Astrocyte (in vitro differentiated cells and primary cell): ENCODE data around the gene TMED5. TPM values are rescaled to one million over a fixed set of nuclear protein-coding genes. Genes with fewer than 3 reads are reported as not detected.
"Not testable (repeated sequence)": the region's sequence is repeated elsewhere in the genome, so short reads cannot be mapped to it uniquely, and the experiment has no call there.

Experiments
- DNase-seq: peaks from one replicate; pipeline ENCODE4 v3.0.0-alpha.2; 2010; ENCODE audit warnings: low read depth
- FAIRE-seq: peaks from 2 replicates; lab custom pipeline; 2011; peaks lifted over from hg19 to GRCh38; lab: Jason Lieb, UNC
- H2AFZ ChIP-seq: 2 replicates; pipeline ENCODE4 v1.6.0; 2012; ENCODE audit warnings: low read depth, low read length, inconsistent platforms
- H3K27ac ChIP-seq: 2 replicates; pipeline ENCODE4 v1.5.1; 2011; ENCODE audit warnings: low read depth, low read length, inconsistent platforms
- H3K27me3 ChIP-seq: 2 replicates; pipeline ENCODE4 v1.6.0; 2011; ENCODE audit warnings: low read length, inconsistent platforms; ENCODE audit not compliant: insufficient read depth
- H3K36me3 ChIP-seq: 2 replicates; pipeline ENCODE4 v1.5.1; 2011; ENCODE audit warnings: low read length, inconsistent platforms; ENCODE audit not compliant: insufficient read depth
- H3K4me1 ChIP-seq: 2 replicates; pipeline ENCODE4 v1.5.1; 2011; ENCODE audit warnings: low read length, inconsistent platforms; ENCODE audit not compliant: insufficient read depth
- H3K4me2 ChIP-seq: 2 replicates; pipeline ENCODE4 v1.6.0; 2012; ENCODE audit warnings: low read length, inconsistent platforms
- H3K4me3 ChIP-seq: 2 replicates; pipeline ENCODE4 v1.5.1; 2011; ENCODE audit warnings: low read depth, mild to moderate bottlenecking, low read length, inconsistent platforms; ENCODE audit not compliant: insufficient read depth
- H3K79me2 ChIP-seq: 2 replicates; pipeline ENCODE4 v1.6.0; 2012; ENCODE audit warnings: mild to moderate bottlenecking, low read length, inconsistent platforms; ENCODE audit not compliant: insufficient read depth
- H3K9ac ChIP-seq: 2 replicates; pipeline ENCODE4 v1.6.0; 2012; ENCODE audit warnings: mild to moderate bottlenecking, low read length, inconsistent platforms
- H3K9me3 ChIP-seq: 2 replicates; pipeline ENCODE4 v1.5.1; 2012; ENCODE audit warnings: low read depth, mild to moderate bottlenecking, low read length, inconsistent platforms; ENCODE audit not compliant: insufficient read depth
- H4K20me1 ChIP-seq: 2 replicates; pipeline ENCODE4 v1.6.0; 2012; ENCODE audit warnings: low read length, inconsistent platforms; ENCODE audit not compliant: insufficient read depth
- H3K27ac Mint-ChIP-seq: one replicate; pipeline ENCODE4 v1.8.0; 2021; ENCODE audit warnings: mild to moderate bottlenecking, mixed read lengths; ENCODE audit not compliant: unreplicated experiment
- H3K27me3 Mint-ChIP-seq: one replicate; pipeline ENCODE4 v1.8.0; 2021; ENCODE audit warnings: low read depth, mixed read lengths; ENCODE audit not compliant: unreplicated experiment
- H3K36me3 Mint-ChIP-seq: one replicate; pipeline ENCODE4 v1.8.0; 2021; ENCODE audit warnings: low read depth, mixed read lengths; ENCODE audit not compliant: unreplicated experiment
- H3K4me1 Mint-ChIP-seq: one replicate; pipeline ENCODE4 v1.8.0; 2021; ENCODE audit warnings: low read depth, mixed read lengths; ENCODE audit not compliant: unreplicated experiment
- H3K4me3 Mint-ChIP-seq: one replicate; pipeline ENCODE4 v1.8.0; 2021; ENCODE audit warnings: mild to moderate bottlenecking, moderate library complexity, mixed read lengths; ENCODE audit not compliant: unreplicated experiment
- H3K9me3 Mint-ChIP-seq: one replicate; pipeline ENCODE4 v1.8.0; 2021; ENCODE audit warnings: mild to moderate bottlenecking, mixed read lengths; ENCODE audit not compliant: unreplicated experiment
- CTCF ChIP-seq: IDR thresholded peaks from 2 replicates; pipeline ENCODE4 v1.5.1; 2011; ENCODE audit warnings: low read depth, mild to moderate bottlenecking, inconsistent platforms, low read length, moderate library complexity; ENCODE audit not compliant: insufficient read depth
- EZH2 ChIP-seq: IDR thresholded peaks from 2 replicates; pipeline ENCODE4 v1.6.1; 2012; ENCODE audit warnings: mild to moderate bottlenecking, low read length, inconsistent platforms; ENCODE audit not compliant: insufficient read depth
- total RNA-seq: library from RNA; stranded (reverse); gene quantifications from 2 replicates; pipeline ENCODE4 v1.2.1, GENCODE V29; 2021

The TMED5 gene
- total RNA-seq, 1 donor from 2014 or later, result 105 TPM

- Histone ChIP-seq H3K79me2 (peaks cover 98% of the 10 kb centered on the region), H3K4me1 (no peaks in the 10 kb centered on the region)
- peaks cover 3% of the 10 kb centered on the region for H3K9me3 Mint-ChIP-seq
Observed at GRCh38 chr1:93167006-93167405, 13.2 kb downstream of the TMED5 start.

GRCh38 chr1:93165895-93166294 lies 14.3 kb downstream of the TMED5 start:
- not testable (repeated sequence) for H3K27ac ChIP-seq, H3K9me3 ChIP-seq, H3K27me3 ChIP-seq, DNase-seq, H3K4me3 Mint-ChIP-seq, H3K27me3 Mint-ChIP-seq, H3K4me1 Mint-ChIP-seq, H3K27ac Mint-ChIP-seq, H3K9ac ChIP-seq, H3K4me2 ChIP-seq, H3K36me3 ChIP-seq, FAIRE-seq, H3K9me3 Mint-ChIP-seq, H2AFZ ChIP-seq, H3K4me3 ChIP-seq, H3K4me1 ChIP-seq
- peaks cover 14% of the 10 kb centered on the region for H3K36me3 Mint-ChIP-seq
- Histone ChIP-seq H4K20me1 (peaks cover 65% of the 10 kb centered on the region), H3K79me2 (peaks cover 98% of the 10 kb centered on the region)

More at GRCh38 chr1:93167006-93167405, 13.2 kb downstream of the TMED5 start:
- FAIRE-seq (no peak), DNase-seq (no peak)
- H3K27me3 Mint-ChIP-seq, result no peaks in the 10 kb centered on the region
- H3K4me1 Mint-ChIP-seq, result peaks cover 14% of the 10 kb centered on the region
- no peaks in the 10 kb centered on the region for H3K36me3 ChIP-seq
- H3K27ac ChIP-seq, result no peak overlapping the region
- no peak overlapping the region for H3K4me3 ChIP-seq
- no peak overlapping the region for H3K9ac ChIP-seq
- H3K27ac Mint-ChIP-seq, result no peak overlapping the region
- no peak overlapping the region for H2AFZ ChIP-seq
- peaks cover 66% of the 10 kb centered on the region for H4K20me1 ChIP-seq
- no peaks in the 10 kb centered on the region for H3K9me3 ChIP-seq
- no peak overlapping the region for H3K4me3 Mint-ChIP-seq
- peaks cover 14% of the 10 kb centered on the region for H3K36me3 Mint-ChIP-seq
- no peak overlapping the region for H3K4me2 ChIP-seq
- no peak for TF ChIP-seq EZH2
- no peak for TF ChIP-seq CTCF
- no peaks in the 10 kb centered on the region for H3K27me3 ChIP-seq

- DNase-seq (no peak), FAIRE-seq (no peak)
- Histone ChIP-seq H4K20me1 (peaks cover 64% of the 10 kb centered on the region), H3K9ac (no peak overlapping the region), H3K4me2 (no peak overlapping the region), H2AFZ (no peak overlapping the region), H3K27ac (no peak overlapping the region), H3K9me3 (no peaks in the 10 kb centered on the region), H3K4me3 (no peak overlapping the region), H3K27me3 (no peaks in the 10 kb centered on the region), H3K79me2 (peaks cover 95% of the 10 kb centered on the region), H3K4me1 (no peaks in the 10 kb centered on the region), H3K36me3 (no peaks in the 10 kb centered on the region)
- no peak for TF ChIP-seq EZH2
- TF ChIP-seq CTCF, result no peak
- H3K4me3 Mint-ChIP-seq, result no peak overlapping the region
- peaks cover 3% of the 10 kb centered on the region for H3K9me3 Mint-ChIP-seq
- H3K4me1 Mint-ChIP-seq, result peaks cover 2% of the 10 kb centered on the region
- peaks cover 16% of the 10 kb centered on the region for H3K36me3 Mint-ChIP-seq
- no peak overlapping the region for H3K27ac Mint-ChIP-seq
- no peaks in the 10 kb centered on the region for H3K27me3 Mint-ChIP-seq
Observed at GRCh38 chr1:93164816-93165215, 15.4 kb downstream of the TMED5 start.

- not testable (repeated sequence) for H3K27me3 Mint-ChIP-seq, H3K9ac ChIP-seq, H3K4me3 ChIP-seq, H3K9me3 Mint-ChIP-seq, FAIRE-seq, H2AFZ ChIP-seq, H3K4me1 Mint-ChIP-seq, H3K27ac ChIP-seq, H3K36me3 ChIP-seq, DNase-seq, H3K9me3 ChIP-seq, H3K27ac Mint-ChIP-seq, H3K4me3 Mint-ChIP-seq, H3K4me2 ChIP-seq, H3K4me1 ChIP-seq, H3K27me3 ChIP-seq
- H3K79me2 ChIP-seq, result peaks cover 90% of the 10 kb centered on the region
- H4K20me1 ChIP-seq, result peaks cover 52% of the 10 kb centered on the region
- H3K36me3 Mint-ChIP-seq, result peaks cover 13% of the 10 kb centered on the region
Observed at GRCh38 chr1:93163314-93163713, 16.9 kb downstream of the TMED5 start.
